ENCODE data around the gene GALNT3. TPM values are rescaled to one million over a fixed set of nuclear protein-coding genes. Genes with fewer than 3 reads are reported as not detected.

Gene GALNT3
- total RNA-seq, 1 experiment from 2014 or later = 18.5 TPM

DNA sequence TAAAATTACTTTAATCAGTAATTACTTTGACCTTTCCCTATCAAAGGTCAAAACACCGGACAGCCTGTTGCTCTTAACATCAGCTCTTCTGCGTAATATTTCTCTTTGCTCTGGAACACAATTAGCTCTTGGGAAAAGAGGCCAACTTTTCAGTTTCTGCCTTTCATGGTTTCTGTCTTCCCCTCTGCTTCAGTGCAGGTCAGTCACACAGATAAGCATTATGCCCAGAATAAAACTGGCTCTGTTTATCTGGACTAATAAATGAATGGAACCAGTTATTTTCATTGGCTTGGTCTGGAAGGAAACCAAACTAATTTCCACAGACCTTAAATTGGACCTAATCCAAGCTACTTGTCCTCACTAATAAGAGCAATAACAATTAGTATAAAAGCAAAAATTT, 26.2 kb upstream of the GALNT3 start:
- Histone ChIP-seq H3K79me2 (ENCODE audit: insufficient read depth, low read length) (no peaks in the 10 kb centered on the region), H4K5ac (ENCODE audit: insufficient read length, low read depth, low read length) (no peak overlapping the region), H3K4ac (ENCODE audit: low read depth, low read length) (no peak overlapping the region), H3K79me1 (ENCODE audit: insufficient read depth, low read depth, low read length, poor library complexity, severe bottlenecking) (no peaks in the 10 kb centered on the region), H3T11ph (ENCODE audit: low read length) (no peak overlapping the region), H2BK20ac (ENCODE audit: low read depth, low read length, poor library complexity, severe bottlenecking) (no peak overlapping the region), H3K18ac (ENCODE audit: insufficient read length, low read depth, low read length) (no peak overlapping the region), H2AFZ (ENCODE audit: low read length) (no peak overlapping the region), H4K20me1 (ENCODE audit: control insufficient read depth, insufficient read depth, insufficient read length) (no peaks in the 10 kb centered on the region), H2BK120ac (ENCODE audit: low read depth, low read length, poor library complexity, severe bottlenecking) (no peak overlapping the region), H3K56ac (ENCODE audit: insufficient read length, low read depth, low read length) (no peak overlapping the region), H4K91ac (ENCODE audit: insufficient read length, low read depth, low read length) (no peak overlapping the region), H2AK5ac (ENCODE audit: insufficient read length, low read length) (no peak overlapping the region), H3K14ac (ENCODE audit: insufficient read depth, low read length) (no peak overlapping the region), H4K8ac (replicated peaks; ENCODE audit: insufficient read length, low read depth, low read length) (no peak overlapping the region), H3K27ac (ENCODE audit: insufficient read length, low read depth, low read length) (no peak overlapping the region), H2BK12ac (ENCODE audit: insufficient read length, low read depth, low read length) (no peak overlapping the region), H3K4me2 (ENCODE audit: insufficient read depth, insufficient read length, low read length) (no peak overlapping the region), H3K23me2 (ENCODE audit: insufficient read length, low read depth, low read length, poor library complexity, severe bottlenecking) (no peaks in the 10 kb centered on the region), H3K9ac (ENCODE audit: extremely low read depth, insufficient read length, low read length) (no peak overlapping the region), H3K9me3 (ENCODE audit: control insufficient read depth, low read depth, low read length) (no peaks in the 10 kb centered on the region), H2BK5ac (ENCODE audit: insufficient read length, low read length) (no peak overlapping the region), H3K23ac (ENCODE audit: insufficient read length, low read depth, low read length) (no peak overlapping the region), H3K27me3 (ENCODE audit: insufficient read depth, low read length) (no peaks in the 10 kb centered on the region), H3K4me1 (ENCODE audit: insufficient read depth, low read length) (peaks cover 4% of the 10 kb centered on the region; the same call in 1 of the 2 replicates), H2BK15ac (ENCODE audit: low read depth, low read length) (no peak overlapping the region)
- Mint-ChIP-seq H3K9me3 (no peaks in the 10 kb centered on the region), H3K27ac (0 out of 7 replicates have a peak overlapping the region, but pooled peaks of 1 of the 3 experiments have one; percentile 15), H3K4me3 (no peak overlapping the region), H3K4me1 (peaks cover 18 to 24% of the 10 kb centered on the region in 2 experiments), H3K27me3 (ENCODE audit: low read depth) (no peaks in the 10 kb centered on the region), H3K36me3 (ENCODE audit: insufficient read depth in 1 of 3, low read depth in 3 of 3) (no peaks in the 10 kb centered on the region)
- no CpG with 5 or more reads among the region's 2 CpGs for WGBS (ENCODE audit: extremely low coverage, insufficient read length, low lambda C conversion rate)
- DNase-seq = no peak
- TF ChIP-seq, protein P1, sequence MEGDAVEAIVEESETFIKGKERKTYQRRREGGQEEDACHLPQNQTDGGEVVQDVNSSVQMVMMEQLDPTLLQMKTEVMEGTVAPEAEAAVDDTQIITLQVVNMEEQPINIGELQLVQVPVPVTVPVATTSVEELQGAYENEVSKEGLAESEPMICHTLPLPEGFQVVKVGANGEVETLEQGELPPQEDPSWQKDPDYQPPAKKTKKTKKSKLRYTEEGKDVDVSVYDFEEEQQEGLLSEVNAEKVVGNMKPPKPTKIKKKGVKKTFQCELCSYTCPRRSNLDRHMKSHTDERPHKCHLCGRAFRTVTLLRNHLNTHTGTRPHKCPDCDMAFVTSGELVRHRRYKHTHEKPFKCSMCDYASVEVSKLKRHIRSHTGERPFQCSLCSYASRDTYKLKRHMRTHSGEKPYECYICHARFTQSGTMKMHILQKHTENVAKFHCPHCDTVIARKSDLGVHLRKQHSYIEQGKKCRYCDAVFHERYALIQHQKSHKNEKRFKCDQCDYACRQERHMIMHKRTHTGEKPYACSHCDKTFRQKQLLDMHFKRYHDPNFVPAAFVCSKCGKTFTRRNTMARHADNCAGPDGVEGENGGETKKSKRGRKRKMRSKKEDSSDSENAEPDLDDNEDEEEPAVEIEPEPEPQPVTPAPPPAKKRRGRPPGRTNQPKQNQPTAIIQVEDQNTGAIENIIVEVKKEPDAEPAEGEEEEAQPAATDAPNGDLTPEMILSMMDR (conservative IDR thresholded peaks at IDR 0.05) = no peak

Data from H9 (cell line).